AG09319 (cell line): Measurements from ENCODE around the gene ADH7.

Source experiments
- DNase-seq: peaks from one replicate; pipeline ENCODE4 v3.0.0-alpha.2; 2010; ENCODE audit warnings: low read depth; ENCODE audit errors: extremely low read depth
- CTCF ChIP-seq: IDR thresholded peaks from 2 replicates; pipeline ENCODE4 v1.5.1; 2011; ENCODE audit warnings: low read depth, mild to moderate bottlenecking, inconsistent platforms, low read length, moderate library complexity

The ADH7 gene

GRCh38 chr4:99447513-99447912, 12.4 kb upstream of the ADH7 start:
- TF ChIP-seq CTCF: no peak
- no peak for DNase-seq

- peak; percentile 22 for DNase-seq
Observed at GRCh38 chr4:99447079-99447478, 11.9 kb upstream of the ADH7 start.

GRCh38 chr4:99438405-99438780, 3.3 kb upstream of the ADH7 start:
- no peak for TF ChIP-seq CTCF
- peak; percentile 25 for DNase-seq

More at GRCh38 chr4:99447079-99447478, 11.9 kb upstream of the ADH7 start:
- no peak for TF ChIP-seq CTCF

- no peak for TF ChIP-seq CTCF
- no peak for DNase-seq
Observed at GRCh38 chr4:99437723-99438404, 2.7 kb upstream of the ADH7 start.

GRCh38 chr4:99436976-99437722, 2.0 kb upstream of the ADH7 start:
- TF ChIP-seq CTCF: no peak
- no peak for DNase-seq

- no peak for DNase-seq
- TF ChIP-seq CTCF: no peak
Observed at GRCh38 chr4:99436462-99436861, 1.3 kb upstream of the ADH7 start.

- DNase-seq: no peak
Observed at GRCh38 chr4:99430106-99430505, 5.0 kb downstream of the ADH7 start.

More at GRCh38 chr4:99430106-99430505, 5.0 kb downstream of the ADH7 start:
- TF ChIP-seq CTCF: no peak
